H1 (cell line): ENCODE measurements around the gene UNC119B. TPM values are rescaled to one million over a fixed set of nuclear protein-coding genes. Genes with fewer than 3 reads are reported as not detected.

ENCODE experiments used
- CHD2 ChIP-seq: IDR thresholded peaks from 2 replicates; pipeline ENCODE4 v1.6.1; 2012; ENCODE audit warnings: low read length, improper control_type of control experiment
- JUN ChIP-seq: IDR thresholded peaks from 2 replicates; pipeline ENCODE4 v1.6.1; 2011; ENCODE audit warnings: low read depth, mild to moderate bottlenecking, improper control_type of control experiment, low read length
- TAF1 ChIP-seq: IDR thresholded peaks from 2 replicates; pipeline ENCODE4 v1.6.1; 2011; ENCODE audit warnings: mild to moderate bottlenecking, low read depth, low read length
- TEAD4 ChIP-seq: IDR thresholded peaks from 2 replicates; pipeline ENCODE4 v1.6.1; 2012; ENCODE audit warnings: low read depth, low read length, inconsistent platforms, mixed read lengths
- polyA plus RNA-seq, 7 experiments: library from polyadenylated mRNA; depleted of rRNA in 3 of 7; stranded (reverse) in 5 of 7; unstranded in 2 of 7; fragments of >200 nt in 5 of 7; fragments of 200-250 nt in 2 of 7; gene quantifications; 1 replicate in 5 of 7; 2 replicates in 1 of 7; 4 replicates in 1 of 7; pipeline versions ENCODE4 v1.2.1 to v1.2.3, GENCODE V29; 2011 to 2013; ENCODE audit warnings: missing spikeins in 2 of 7, mixed read lengths in 2 of 7
- total RNA-seq: library from RNA; stranded (reverse); fragmentation: NEBNext Ultra II Directional; extraction: Animal tissue kit (Norgen Biotek cat#: 25700); gene quantifications from 2 replicates; pipeline ENCODE4 v1.2.1, GENCODE V29; 2021

Gene UNC119B
- total and polyA plus RNA-seq, 2 of the 8 experiments (the other 6 are each of a cell fraction or from before 2014, with no cell fraction given): 40.5 to 50.1 TPM

DNA sequence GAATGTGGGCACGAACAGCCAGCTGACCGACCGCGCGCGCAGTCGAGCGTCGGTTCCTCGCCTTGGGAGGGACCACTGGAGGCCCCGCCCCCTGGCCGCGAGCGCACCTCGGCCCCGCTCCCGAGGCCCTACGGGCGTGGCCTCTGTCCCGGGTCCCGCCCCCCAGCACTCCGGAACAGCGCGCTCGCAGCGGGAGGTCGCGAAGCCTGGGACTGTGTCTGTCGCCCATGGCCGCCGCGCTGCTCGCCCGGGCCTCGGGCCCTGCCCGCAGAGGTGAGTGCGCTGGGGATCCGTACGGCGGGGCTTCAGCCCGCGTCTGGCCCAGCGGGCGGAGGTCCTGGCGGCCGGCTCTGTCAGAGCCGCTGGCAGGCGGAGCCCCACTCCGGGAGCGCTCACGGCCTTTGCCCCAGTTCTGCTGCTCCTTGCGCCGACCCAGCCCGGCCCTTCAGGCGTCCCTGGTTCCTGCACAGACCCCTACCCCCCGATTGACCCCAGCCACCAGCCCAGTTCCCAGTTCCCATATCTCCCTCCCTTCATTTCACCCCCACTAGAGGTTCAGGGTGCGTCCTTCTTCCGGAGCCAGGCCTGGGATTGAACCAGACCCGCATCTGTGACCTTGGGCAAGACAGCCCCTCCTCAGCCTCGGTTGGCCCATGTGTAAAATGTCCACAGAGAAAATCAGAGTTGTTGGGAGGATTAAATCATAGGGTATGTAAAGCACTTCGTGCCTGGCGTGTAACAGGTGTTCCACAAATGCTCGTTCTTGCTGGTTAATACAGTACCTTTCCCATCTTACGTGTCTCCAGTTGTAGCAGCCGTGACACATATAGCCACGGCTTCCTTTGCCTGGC, 15.6 kb downstream of the UNC119B start, which contains the start of gene ACADS (continued):
- TF ChIP-seq TEAD4 (no peak), CHD2 (no peak), JUN (no peak), TAF1 (peak; percentile 71)
